HepG2 (cell line): ENCODE results near the gene POU6F2. TPM values are rescaled to one million over a fixed set of nuclear protein-coding genes. Genes with fewer than 3 reads are reported as not detected.

ENCODE experiments used
- ATAC-seq: fragments of 200-7000 bp; cut with Tn5 transposase; 3 replicates; pipeline ENCODE4 v1.9.1; 2020; ENCODE audit warnings: mild to moderate bottlenecking, moderate library complexity
- BruUV-seq: library from RNA; stranded (reverse); fragments of 400-500 nt; replicated peaks from 2 replicates; lab custom pipeline; 2021; lab: Mats Ljungman, UMichigan
- CTCF ChIA-PET: fragments of 300-600 bp; formaldehyde crosslinking; extraction: SDS; loops from one replicate; lab custom pipeline; 2021; ENCODE audit warnings: low total read pairs, inconsistent platforms, low intra/inter-chr PET ratio; lab: Yijun Ruan, JAX
- POLR2A ChIA-PET: fragments of 350-600 bp; sonication (Branson Sonifier 250); formaldehyde crosslinking; loops from one replicate; lab custom pipeline; 2020; ENCODE audit warnings: antibody characterized with exemption, inconsistent platforms; lab: Yijun Ruan, JAX
- DNase-seq: peaks from one replicate; pipeline ENCODE4 v3.0.0-alpha.2; 2015; ENCODE audit warnings: low spot score
- FAIRE-seq: peaks from 3 replicates; lab custom pipeline; 2011; peaks lifted over from hg19 to GRCh38; lab: Jason Lieb, UNC
- H2AFZ ChIP-seq: one replicate; pipeline ENCODE4 v1.6.1; 2011; ENCODE audit warnings: low read length, inconsistent platforms
- H3K27ac ChIP-seq: fragments of 300-600 bp; 3 replicates; pipeline ENCODE4 v1.8.0; 2011; ENCODE audit warnings: mixed run types, mild to moderate bottlenecking, mixed read lengths, low read length, inconsistent platforms; ENCODE audit not compliant: insufficient read depth; ENCODE audit errors: extremely low read length
- H3K27me3 ChIP-seq, 2 experiments: fragments of 200-600 bp in 1 of 2; 2 replicates in 1 of 2; 3 replicates in 1 of 2; pipeline versions ENCODE4 v1.6.0 to v1.8.0; 2011; ENCODE audit warnings: low read length in 2 of 2, mild to moderate bottlenecking in 2 of 2, moderate library complexity in 2 of 2, inconsistent platforms in 1 of 2; ENCODE audit not compliant: insufficient read depth in 2 of 2, control insufficient read depth in 1 of 2
- H3K36me3 ChIP-seq, 2 experiments: fragments of 200-600 bp in 1 of 2; replicated peaks in 1 of 2; 2 replicates in 1 of 2; 3 replicates in 1 of 2; pipeline versions ENCODE4 v1.5.1 to v1.8.0; 2011; ENCODE audit warnings: low read length in 2 of 2, inconsistent platforms in 1 of 2; ENCODE audit not compliant: insufficient read depth in 2 of 2, control insufficient read depth in 1 of 2
- H3K4me1 ChIP-seq: 2 replicates; pipeline ENCODE4 v1.5.1; 2012; ENCODE audit warnings: low read length, inconsistent platforms; ENCODE audit not compliant: insufficient read depth
- H3K4me2 ChIP-seq: 2 replicates; pipeline ENCODE4 v1.6.0; 2011; ENCODE audit warnings: low read depth, low read length, inconsistent platforms
- H3K4me3 ChIP-seq, 3 experiments: fragments of 200-600 bp in 1 of 3; sonication (generic), shearing (Covaris generic) in 1 of 3; replicated peaks in 1 of 3; 2 replicates each; pipeline ENCODE4 v1.5.1; 2011 to 2016; ENCODE audit warnings: low read length in 3 of 3, inconsistent platforms in 2 of 3, low read depth in 2 of 3, mild to moderate bottlenecking in 2 of 3, control low read depth in 1 of 3, mixed read lengths in 1 of 3; ENCODE audit not compliant: insufficient read depth in 1 of 3
- H3K79me2 ChIP-seq: one replicate; pipeline ENCODE4 v1.6.1; 2011; ENCODE audit warnings: low read length, inconsistent platforms; ENCODE audit not compliant: insufficient read depth
- H3K9ac ChIP-seq: 2 replicates; pipeline ENCODE4 v1.6.0; 2011; ENCODE audit warnings: mild to moderate bottlenecking, low read depth, low read length, inconsistent platforms; ENCODE audit not compliant: insufficient read depth
- H3K9me3 ChIP-seq: 2 replicates; pipeline ENCODE4 v1.5.1; 2012; ENCODE audit warnings: mild to moderate bottlenecking, low read length
- H4K20me1 ChIP-seq: 2 replicates; pipeline ENCODE4 v1.6.0; 2011; ENCODE audit warnings: inconsistent platforms, mild to moderate bottlenecking, low read length, moderate library complexity; ENCODE audit not compliant: insufficient read depth
- CEBPZ ChIP-seq: IDR thresholded peaks from 2 replicates; pipeline ENCODE4 v1.6.1; 2012; ENCODE audit warnings: low read length, improper control_type of control experiment
- CSRNP1 ChIP-seq: sonication (generic); formaldehyde crosslinking; IDR thresholded peaks from 2 replicates; pipeline ENCODE4 v1.8.1; 2023; ENCODE audit warnings: mild to moderate bottlenecking, missing genetic modification reagents
- DNMT3B ChIP-seq: conservative IDR thresholded peaks from 2 replicates; pipeline ENCODE4 v1.6.1; 2016; ENCODE audit warnings: missing biosample characterization, control low read depth
- HNRNPL ChIP-seq: fragments of 200-400 bp; formaldehyde crosslinking; IDR thresholded peaks from 2 replicates; pipeline ENCODE4 v1.6.1; 2017; ENCODE audit warnings: mild to moderate bottlenecking, low read depth, low read length
- PLRG1 ChIP-seq: fragments of 450-650 bp; conservative IDR thresholded peaks from 2 replicates; pipeline ENCODE4 v1.6.1; 2016
- SIX4 ChIP-seq: sonication (generic); formaldehyde crosslinking; IDR thresholded peaks from 2 replicates; pipeline ENCODE4 v1.4.0; 2020; ENCODE audit warnings: missing genetic modification reagents
- SSRP1 ChIP-seq: IDR thresholded peaks from 2 replicates; pipeline ENCODE4 v1.6.1; 2016; ENCODE audit warnings: control low read depth
- TIGD3 ChIP-seq: sonication (generic); formaldehyde crosslinking; IDR thresholded peaks from 2 replicates; pipeline ENCODE4 v1.5.1; 2020; ENCODE audit warnings: mild to moderate bottlenecking, missing genetic modification reagents, borderline replicate concordance
- TOPORS ChIP-seq: sonication (generic); formaldehyde crosslinking; IDR thresholded peaks from 2 replicates; pipeline ENCODE4 v1.8.0; 2023; ENCODE audit warnings: mild to moderate bottlenecking, missing genetic modification reagents
- TRIM24 ChIP-seq: sonication (generic); formaldehyde crosslinking; IDR thresholded peaks from 2 replicates; pipeline ENCODE4 v1.8.0; 2022; ENCODE audit warnings: mild to moderate bottlenecking, missing genetic modification reagents
- ZC3H13 ChIP-seq: sonication (generic); formaldehyde crosslinking; IDR thresholded peaks from 2 replicates; pipeline ENCODE4 v1.8.1; 2023; ENCODE audit warnings: mild to moderate bottlenecking, missing genetic modification reagents, moderate library complexity
- ZFP41 ChIP-seq: sonication (generic); formaldehyde crosslinking; IDR thresholded peaks from 2 replicates; pipeline ENCODE4 v1.4.0; 2020; ENCODE audit warnings: mild to moderate bottlenecking, missing genetic modification reagents, borderline replicate concordance
- ZFY ChIP-seq: sonication (generic); formaldehyde crosslinking; IDR thresholded peaks from 2 replicates; pipeline ENCODE4 v1.4.0; 2020; ENCODE audit warnings: missing genetic modification reagents
- ZMAT3 ChIP-seq: sonication (generic); formaldehyde crosslinking; conservative IDR thresholded peaks from 2 replicates; pipeline ENCODE4 v1.7.0; 2021; ENCODE audit warnings: missing genetic modification reagents
- ZNF326 ChIP-seq: sonication (generic); formaldehyde crosslinking; IDR thresholded peaks from 2 replicates; pipeline ENCODE4 v1.4.0; 2020; ENCODE audit warnings: missing genetic modification reagents, borderline replicate concordance
- ZNF564 ChIP-seq: sonication (generic); formaldehyde crosslinking; IDR thresholded peaks from 2 replicates; pipeline ENCODE4 v1.8.1; 2023; ENCODE audit warnings: mild to moderate bottlenecking, missing genetic modification reagents
- ZNF572 ChIP-seq: sonication (generic); formaldehyde crosslinking; IDR thresholded peaks from 2 replicates; pipeline ENCODE4 v1.5.1; 2020; ENCODE audit warnings: mild to moderate bottlenecking, missing genetic modification reagents
- ZNF83 ChIP-seq: sonication (generic); formaldehyde crosslinking; IDR thresholded peaks from 2 replicates; pipeline ENCODE4 v1.4.0; 2020; ENCODE audit warnings: missing genetic modification reagents, mild to moderate bottlenecking, borderline replicate concordance
- ZZZ3 ChIP-seq: sonication (generic); formaldehyde crosslinking; IDR thresholded peaks from 2 replicates; pipeline ENCODE4 v1.4.0; 2020; ENCODE audit warnings: missing genetic modification reagents, mild to moderate bottlenecking, borderline replicate concordance
- WGBS: methylation state at CpG from one replicate; pipeline ENCODE4 v1.1.6; 2017; ENCODE audit warnings: low lambda C conversion rate; 5-methylcytosine and 5-hydroxymethylcytosine counted together
- in situ Hi-C: cut with HindIII; loops from 2 replicates; pipeline ENCODE4 v1.10.0; 2017; ENCODE audit warnings: low pct_unique_long_range_greater_than_20kb; ENCODE audit not compliant: extremely low pct_ligation_motif_present
- intact Hi-C: fragments of 100-400 bp; cut with micrococcal nuclease; formaldehyde crosslinking; loops from one replicate; pipeline ENCODE4 v1.10.0; 2022; ENCODE audit not compliant: unreplicated experiment
- polyA plus RNA-seq, 8 experiments: library from polyadenylated mRNA; depleted of rRNA in 3 of 8; stranded (reverse) in 7 of 8; unstranded in 1 of 8; fragments of >200 nt; fragmentation: Illumina TruSeq in 4 of 8; extraction: Trizol in 4 of 8; gene quantifications; 2 replicates each; pipeline versions ENCODE4 v1.2.1 to v1.2.3, GENCODE V29; 2011 to 2016; ENCODE audit warnings: low read depth in 4 of 8, missing spikeins in 1 of 8, mixed read lengths in 1 of 8; ENCODE audit not compliant: insufficient read depth in 1 of 8
- total RNA-seq, 5 experiments: library from RNA; depleted of rRNA; stranded (reverse); fragments of >200 nt; fragmentation: Illumina TruSeq; extraction: Trizol; gene quantifications; 2 replicates each; pipeline ENCODE4 v1.2.3, GENCODE V29; 2016; ENCODE audit warnings: low read depth in 1 of 5

POU6F2 gene
- total and polyA plus RNA-seq, 2 of the 13 experiments (the other 11 are each of a cell fraction or from before 2014, with no cell fraction given) = not detected

GRCh38 chr7:39005036-39005435 is 27.3 kb downstream of the POU6F2 start:
- 27% methylated on average over 8 of the region's 8 CpGs for WGBS

More at GRCh38 chr7:39005036-39005435, 27.3 kb downstream of the POU6F2 start:
- H3K9me3 ChIP-seq = no peaks in the 10 kb centered on the region
- CTCF ChIA-PET = no interaction called here
- H3K4me1 ChIP-seq = no peaks in the 10 kb centered on the region
- no peaks in the 10 kb centered on the region; a peak in 2 of 5 replicates for H3K27me3 ChIP-seq
- in situ Hi-C loops = no loop called here
- FAIRE-seq = no peak
- H3K27ac ChIP-seq = no peak overlapping the region
- no peak overlapping the region for H3K4me3 ChIP-seq
- no peak overlapping the region for H2AFZ ChIP-seq
- no peak overlapping the region for H3K4me2 ChIP-seq
- no peaks in the 10 kb centered on the region for H3K36me3 ChIP-seq
- no peaks in the 10 kb centered on the region for H4K20me1 ChIP-seq
- intact Hi-C loops = no loop called here
- POLR2A ChIA-PET = no interaction called here
- TF ChIP-seq SSRP1 (no peak), ZNF572 (no peak), TRIM24 (CRISPR knock-in tag) (no peak), TIGD3 (no peak), ZNF83 (no peak), TOPORS (CRISPR knock-in tag) (no peak), ZFP41 (CRISPR knock-in tag) (no peak), ZFY (no peak), CSRNP1 (CRISPR knock-in tag) (no peak), ZNF564 (no peak), DNMT3B (CRISPR knock-in tag) (no peak), HNRNPL (no peak), ZNF326 (CRISPR knock-in tag) (no peak), SIX4 (CRISPR knock-in tag) (no peak), ZZZ3 (CRISPR knock-in tag) (no peak), CEBPZ (no peak), ZMAT3 (no peak), PLRG1 (no peak), ZC3H13 (no peak)
- H3K9ac ChIP-seq = no peak overlapping the region
- H3K79me2 ChIP-seq = no peaks in the 10 kb centered on the region
- BruUV-seq = no TSS peak
- no peak for DNase-seq
- no peak for ATAC-seq
